ENCODE data around the gene RCOR1.

RCOR1 gene

GRCh38 chr14:102678394-102678793 is 85.9 kb downstream of the RCOR1 start:
- H3K4me3 Mint-ChIP-seq = no peak overlapping the region
- DNase-seq (ENCODE audit: low spot score) = no peak
- no peaks in the 10 kb centered on the region for H3K27me3 Mint-ChIP-seq (ENCODE audit: low read depth)

DNA sequence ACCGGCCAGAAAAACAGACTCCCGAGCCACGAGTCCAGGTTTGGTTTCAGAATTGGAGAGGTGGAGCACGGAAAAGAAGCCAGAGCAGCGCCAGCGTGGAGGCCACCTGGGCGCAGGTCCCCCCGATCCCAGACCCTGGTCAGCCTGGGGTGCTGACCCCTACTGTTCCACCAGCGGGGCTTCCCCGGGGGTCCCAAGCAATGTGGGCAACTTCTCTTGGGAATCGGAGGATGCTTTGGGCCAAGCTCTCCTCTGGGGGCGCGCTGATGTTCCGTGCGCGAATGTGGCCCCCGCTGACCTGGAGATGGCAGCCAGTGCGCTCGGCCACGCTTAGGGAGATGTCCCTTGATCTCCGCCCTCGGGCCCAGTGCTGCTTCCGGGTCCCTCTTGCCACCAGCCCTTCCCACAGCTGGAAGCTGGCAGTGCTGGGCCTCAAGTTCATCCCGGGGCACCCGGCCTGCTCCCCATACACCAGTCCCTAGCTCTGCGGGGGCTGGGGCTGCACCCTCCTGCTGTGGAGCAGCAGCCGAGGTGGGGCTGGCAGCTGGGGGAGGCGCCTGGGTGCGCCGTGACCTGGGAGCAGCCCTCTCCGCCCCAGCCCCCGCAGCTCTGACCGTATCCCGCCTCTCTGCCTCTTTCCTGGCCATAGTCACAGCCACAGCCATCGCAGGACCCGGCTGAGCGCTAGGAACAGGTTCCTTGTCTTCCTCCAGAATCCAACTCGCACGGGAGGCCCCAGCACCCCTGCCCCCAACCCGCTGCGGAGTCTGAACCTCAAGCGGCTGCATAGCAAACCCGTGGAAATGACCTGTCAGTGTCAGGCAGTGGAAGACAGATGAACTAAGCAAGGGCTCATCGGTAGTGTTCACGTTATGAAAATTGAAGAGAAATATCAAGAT is 91.2 kb downstream of the RCOR1 start:
- no peak overlapping the region for H3K4me3 Mint-ChIP-seq
- DNase-seq (ENCODE audit: low spot score) = no peak
- H3K27ac Mint-ChIP-seq = no peak overlapping the region
- peaks cover 3% of the 10 kb centered on the region for H3K36me3 Mint-ChIP-seq (ENCODE audit: low read depth)
- H3K27me3 Mint-ChIP-seq (ENCODE audit: low read depth) = no peaks in the 10 kb centered on the region
- H3K4me1 Mint-ChIP-seq (ENCODE audit: low read depth) = peaks cover 6% of the 10 kb centered on the region
- no peaks in the 10 kb centered on the region for H3K9me3 Mint-ChIP-seq

More at GRCh38 chr14:102678394-102678793, 85.9 kb downstream of the RCOR1 start:
- H3K36me3 Mint-ChIP-seq (ENCODE audit: low read depth) = peaks cover 9% of the 10 kb centered on the region
- no peak overlapping the region for H3K27ac Mint-ChIP-seq
- no peaks in the 10 kb centered on the region for H3K9me3 Mint-ChIP-seq
- H3K4me1 Mint-ChIP-seq (ENCODE audit: low read depth) = peaks cover 5% of the 10 kb centered on the region

- Mint-ChIP-seq H3K4me1 (ENCODE audit: low read depth) (peaks cover 6% of the 10 kb centered on the region), H3K36me3 (ENCODE audit: low read depth) (peaks cover 3% of the 10 kb centered on the region), H3K27ac (no peak overlapping the region), H3K9me3 (no peaks in the 10 kb centered on the region), H3K4me3 (no peak overlapping the region), H3K27me3 (ENCODE audit: low read depth) (no peaks in the 10 kb centered on the region)
- DNase-seq (ENCODE audit: low spot score) = no peak
These were observed 91.8 kb downstream of the RCOR1 start for GRCh38 chr14:102684298-102684663.

DNA sequence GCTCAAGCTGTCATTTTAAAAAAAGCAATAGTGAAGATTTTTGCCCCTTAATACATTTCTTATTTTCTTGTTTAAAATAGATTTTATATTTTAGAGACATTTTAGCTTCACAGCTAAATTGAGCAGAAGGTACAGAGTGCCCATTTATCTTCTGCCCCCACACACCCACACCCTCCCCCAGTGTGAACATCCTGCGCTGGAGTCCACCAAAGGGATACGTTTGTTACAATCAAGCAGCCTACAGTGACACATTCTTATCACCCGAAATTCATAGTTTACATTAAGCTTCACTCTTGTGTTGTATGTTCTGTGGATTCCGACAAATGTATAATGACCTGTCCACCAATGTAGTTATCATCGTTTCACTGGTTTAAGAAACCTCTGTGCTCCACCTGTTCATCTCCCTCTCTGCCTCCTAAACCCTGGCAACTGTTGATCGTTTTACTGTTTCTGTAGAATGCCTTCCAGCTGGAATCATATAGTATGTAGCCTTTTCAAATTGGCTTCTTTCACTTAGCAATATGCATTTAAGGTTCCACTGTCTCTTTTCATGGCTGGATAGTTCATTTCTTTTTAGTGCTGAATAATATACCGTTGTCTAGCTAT is 93.8 kb downstream of the RCOR1 start:
- peaks cover 3% of the 10 kb centered on the region for H3K36me3 Mint-ChIP-seq (ENCODE audit: low read depth)
- no peak overlapping the region for H3K27ac Mint-ChIP-seq
- no peak overlapping the region for H3K4me3 Mint-ChIP-seq
- H3K9me3 Mint-ChIP-seq = no peaks in the 10 kb centered on the region
- DNase-seq (ENCODE audit: low spot score) = no peak
- H3K4me1 Mint-ChIP-seq (ENCODE audit: low read depth) = peaks cover 6% of the 10 kb centered on the region
- H3K27me3 Mint-ChIP-seq (ENCODE audit: low read depth) = no peaks in the 10 kb centered on the region

- no peak for DNase-seq (ENCODE audit: low spot score)
- H3K4me3 Mint-ChIP-seq = no peak overlapping the region
These were observed 95.8 kb downstream of the RCOR1 start for GRCh38 chr14:102688290-102688689.

GRCh38 chr14:102690509-102691286 is 98.2 kb downstream of the RCOR1 start:
- Mint-ChIP-seq H3K27me3 (ENCODE audit: low read depth) (no peaks in the 10 kb centered on the region), H3K4me3 (no peak overlapping the region), H3K36me3 (ENCODE audit: low read depth) (no peaks in the 10 kb centered on the region), H3K27ac (no peak overlapping the region), H3K9me3 (no peaks in the 10 kb centered on the region), H3K4me1 (ENCODE audit: low read depth) (peaks cover 7% of the 10 kb centered on the region)
- DNase-seq (ENCODE audit: low spot score) = no peak

More at GRCh38 chr14:102688290-102688689, 95.8 kb downstream of the RCOR1 start:
- no peaks in the 10 kb centered on the region for H3K27me3 Mint-ChIP-seq (ENCODE audit: low read depth)
- no peaks in the 10 kb centered on the region for H3K36me3 Mint-ChIP-seq (ENCODE audit: low read depth)
- no peaks in the 10 kb centered on the region for H3K9me3 Mint-ChIP-seq
- no peak overlapping the region for H3K27ac Mint-ChIP-seq
- peaks cover 4% of the 10 kb centered on the region for H3K4me1 Mint-ChIP-seq (ENCODE audit: low read depth)

- no peaks in the 10 kb centered on the region for H3K27me3 Mint-ChIP-seq (ENCODE audit: low read depth)
- peaks cover 15% of the 10 kb centered on the region for H3K4me1 Mint-ChIP-seq (ENCODE audit: low read depth)
- no peak overlapping the region for H3K27ac Mint-ChIP-seq
- no peak for DNase-seq (ENCODE audit: low spot score)
- no peak overlapping the region for H3K4me3 Mint-ChIP-seq
- H3K36me3 Mint-ChIP-seq (ENCODE audit: low read depth) = peaks cover 2% of the 10 kb centered on the region
- H3K9me3 Mint-ChIP-seq = no peaks in the 10 kb centered on the region
These were observed 99.3 kb downstream of the RCOR1 start for GRCh38 chr14:102691763-102692162.

DNA sequence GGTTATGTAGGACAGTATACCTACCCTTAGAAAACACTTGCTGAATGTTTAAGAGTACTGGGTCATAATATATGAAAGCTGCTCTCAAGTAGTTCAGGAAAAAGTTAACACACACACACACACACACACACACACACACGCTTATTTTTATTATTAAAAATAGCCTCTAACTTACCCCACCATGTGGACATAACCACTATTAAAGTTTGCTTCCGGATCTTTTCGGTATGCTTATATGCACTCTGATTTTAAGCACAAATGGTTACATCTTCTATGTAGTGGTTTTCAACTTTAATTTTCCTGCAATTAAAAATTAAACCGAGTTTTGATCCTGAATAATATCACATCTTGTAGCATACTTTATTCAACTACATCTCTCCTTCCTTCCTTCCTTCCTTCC is 99.9 kb downstream of the RCOR1 start:
- peaks cover 20% of the 10 kb centered on the region for H3K4me1 Mint-ChIP-seq (ENCODE audit: low read depth)
- no peak overlapping the region for H3K27ac Mint-ChIP-seq
- H3K27me3 Mint-ChIP-seq (ENCODE audit: low read depth) = no peaks in the 10 kb centered on the region

DNA sequence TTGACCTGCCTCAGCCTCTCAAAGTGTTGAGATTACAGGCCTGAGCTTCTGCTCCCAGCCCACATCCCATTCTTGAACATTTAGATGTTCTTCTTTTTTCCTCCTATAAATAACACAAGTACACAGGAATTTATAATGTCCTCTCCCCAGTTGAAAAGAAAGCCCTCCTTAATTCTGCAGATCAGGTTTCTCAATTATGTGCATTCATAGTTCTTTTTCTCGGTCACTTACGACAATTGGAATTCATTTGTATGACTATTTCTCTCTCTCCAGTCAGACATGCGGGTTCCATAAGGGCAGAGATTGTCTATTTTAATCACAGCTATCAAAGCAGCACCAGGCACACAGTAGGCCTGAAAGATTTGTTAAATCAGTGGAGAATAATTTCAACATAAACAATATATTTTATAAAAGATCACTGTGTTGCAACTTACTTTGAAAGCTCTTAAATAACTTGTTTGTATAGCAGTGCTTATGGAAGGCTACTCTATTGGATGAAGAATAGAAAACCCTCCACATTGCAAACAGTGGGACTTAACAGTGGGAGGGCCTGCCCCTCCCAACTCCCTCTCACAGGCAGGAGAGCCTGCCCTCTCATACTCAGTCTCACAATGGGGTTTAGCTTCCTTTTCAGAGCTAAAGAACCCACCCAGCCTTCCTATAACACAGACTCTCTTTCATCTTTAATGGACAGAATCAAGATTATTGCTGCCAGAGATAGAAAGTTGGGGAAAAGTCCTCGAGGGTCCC is 100.7 kb downstream of the RCOR1 start:
- peaks cover 2% of the 10 kb centered on the region for H3K36me3 Mint-ChIP-seq (ENCODE audit: low read depth)
- H3K9me3 Mint-ChIP-seq = no peaks in the 10 kb centered on the region
- DNase-seq (ENCODE audit: low spot score) = no peak
- H3K27ac Mint-ChIP-seq = no peak overlapping the region
- peaks cover 21% of the 10 kb centered on the region for H3K4me1 Mint-ChIP-seq (ENCODE audit: low read depth)
- no peak overlapping the region for H3K4me3 Mint-ChIP-seq
- no peaks in the 10 kb centered on the region for H3K27me3 Mint-ChIP-seq (ENCODE audit: low read depth)

More for the DNA sequence above, 99.9 kb downstream of the RCOR1 start:
- Mint-ChIP-seq H3K4me3 (no peak overlapping the region), H3K9me3 (no peaks in the 10 kb centered on the region), H3K36me3 (ENCODE audit: low read depth) (peaks cover 2% of the 10 kb centered on the region)
- DNase-seq (ENCODE audit: low spot score) = no peak

- DNase-seq (ENCODE audit: low spot score) = peak; percentile 21
- H3K4me1 Mint-ChIP-seq (ENCODE audit: low read depth) = peaks cover 19% of the 10 kb centered on the region
- H3K4me3 Mint-ChIP-seq = no peak overlapping the region
- H3K9me3 Mint-ChIP-seq = no peaks in the 10 kb centered on the region
- H3K36me3 Mint-ChIP-seq (ENCODE audit: low read depth) = peaks cover 2% of the 10 kb centered on the region
- no peaks in the 10 kb centered on the region for H3K27me3 Mint-ChIP-seq (ENCODE audit: low read depth)
- H3K27ac Mint-ChIP-seq = no peak overlapping the region
These were observed 102.2 kb downstream of the RCOR1 start for GRCh38 chr14:102694530-102695166.

DNA sequence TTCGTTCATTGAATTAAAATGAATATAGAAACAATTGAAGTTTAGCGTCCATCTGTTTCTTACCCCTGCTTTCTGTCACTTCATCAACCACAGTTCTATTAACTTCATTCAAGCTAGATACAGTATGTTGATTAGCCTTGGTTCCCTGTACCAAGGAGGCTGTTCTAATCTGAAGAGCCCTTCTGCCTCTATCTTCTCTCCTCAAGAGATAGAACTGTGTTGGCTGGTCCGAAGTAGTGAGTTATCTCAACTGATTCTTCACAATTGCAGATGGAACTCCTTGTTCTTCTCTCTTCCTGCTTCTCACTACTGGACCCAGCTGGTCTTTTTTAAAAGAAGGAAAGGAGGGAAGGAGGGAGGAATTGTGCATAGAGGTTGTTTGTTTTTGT is 102.7 kb downstream of the RCOR1 start:
- Mint-ChIP-seq H3K36me3 (ENCODE audit: low read depth) (peaks cover 2% of the 10 kb centered on the region), H3K9me3 (no peaks in the 10 kb centered on the region), H3K4me3 (no peak overlapping the region), H3K27ac (no peak overlapping the region), H3K27me3 (ENCODE audit: low read depth) (no peaks in the 10 kb centered on the region), H3K4me1 (ENCODE audit: low read depth) (peaks cover 19% of the 10 kb centered on the region)
- no peak for DNase-seq (ENCODE audit: low spot score)

DNA sequence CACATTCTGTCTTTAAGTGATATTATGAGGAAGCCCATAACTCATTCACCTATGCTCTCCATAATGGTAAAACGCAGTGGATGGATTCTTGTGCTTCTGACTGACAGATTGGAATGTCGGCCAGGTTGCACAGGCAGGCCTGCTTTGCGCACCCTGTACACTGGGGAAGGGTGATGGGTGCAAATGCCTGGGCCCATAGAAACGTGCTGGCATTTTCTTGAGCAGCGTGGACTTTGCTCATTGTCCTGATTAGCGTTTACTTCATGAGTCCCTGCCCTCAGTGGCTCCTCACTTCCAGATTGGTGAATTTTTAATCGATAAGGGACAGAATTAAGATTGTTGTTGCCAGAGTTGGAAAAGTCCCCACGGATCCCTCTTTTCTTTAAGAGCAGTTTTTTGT is 103.9 kb downstream of the RCOR1 start:
- H3K27ac Mint-ChIP-seq = no peak overlapping the region
- H3K4me3 Mint-ChIP-seq = no peak overlapping the region
- DNase-seq (ENCODE audit: low spot score) = no peak
- peaks cover 19% of the 10 kb centered on the region for H3K4me1 Mint-ChIP-seq (ENCODE audit: low read depth)
- H3K9me3 Mint-ChIP-seq = peaks cover 4% of the 10 kb centered on the region
- H3K27me3 Mint-ChIP-seq (ENCODE audit: low read depth) = no peaks in the 10 kb centered on the region
- peaks cover 7% of the 10 kb centered on the region for H3K36me3 Mint-ChIP-seq (ENCODE audit: low read depth)

DNA sequence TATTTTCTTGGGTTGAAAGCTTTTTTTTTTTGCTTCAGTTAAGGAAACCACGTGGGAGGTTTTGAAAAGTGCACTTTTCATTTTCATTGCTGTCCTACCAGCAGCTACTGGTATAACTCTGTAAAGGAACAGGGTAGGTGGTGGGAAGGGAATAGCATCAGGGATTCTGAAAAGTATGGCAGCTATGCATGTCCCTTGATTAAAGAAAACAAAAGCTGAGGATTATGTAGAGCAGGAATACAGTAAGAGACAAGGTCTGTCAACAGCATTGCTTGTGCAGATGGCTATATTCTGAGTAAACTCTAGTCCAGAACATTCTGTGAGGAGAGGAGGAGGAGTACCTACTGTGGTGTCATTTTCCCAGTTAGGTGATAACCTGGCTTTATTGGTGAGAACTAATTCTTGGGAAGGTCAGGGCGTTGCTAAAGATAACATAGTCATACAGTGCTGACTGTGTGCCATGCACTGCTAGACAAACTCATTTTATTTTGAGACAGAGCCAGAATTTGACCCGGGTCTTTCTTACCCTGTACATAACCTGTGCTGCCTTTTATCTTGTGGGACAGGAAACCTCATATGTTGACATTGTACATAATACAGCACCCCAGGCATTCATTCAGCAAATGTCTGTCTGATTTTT is 104.5 kb downstream of the RCOR1 start:
- Mint-ChIP-seq H3K27ac (no peak overlapping the region), H3K36me3 (ENCODE audit: low read depth) (peaks cover 12% of the 10 kb centered on the region), H3K9me3 (peaks cover 4% of the 10 kb centered on the region), H3K27me3 (ENCODE audit: low read depth) (no peaks in the 10 kb centered on the region), H3K4me1 (ENCODE audit: low read depth) (peaks cover 19% of the 10 kb centered on the region), H3K4me3 (no peak overlapping the region)
- no peak for DNase-seq (ENCODE audit: low spot score)
